PC-9 (cell line): Measurements from ENCODE around the gene SLC22A15. TPM values are rescaled to one million over a fixed set of nuclear protein-coding genes. Genes with fewer than 3 reads are reported as not detected.

ENCODE experiments used
- BruUV-seq: library from RNA; stranded (reverse); fragments of 400-500 nt; replicated peaks from 2 replicates; lab custom pipeline; 2021; lab: Mats Ljungman, UMichigan
- CTCF ChIA-PET: fragments of 300-600 bp; sonication (Branson Sonifier 250); formaldehyde crosslinking; loops from one replicate; lab custom pipeline; 2022; ENCODE audit warnings: antibody characterized with exemption; lab: Charles Lee
- POLR2A ChIA-PET: fragments of 300-600 bp; sonication (Branson Sonifier 250); formaldehyde crosslinking; loops from one replicate; lab custom pipeline; 2022; ENCODE audit warnings: antibody characterized with exemption; ENCODE audit not compliant: unreplicated experiment; lab: Charles Lee
- DNase-seq, 2 experiments: peaks; one replicate each; pipeline versions ENCODE4 v3.0.0 to v3.0.0-alpha.2; 2015 to 2022; ENCODE audit warnings: mixed read lengths in 1 of 2
- H2AFZ ChIP-seq: fragments of 200-600 bp; sonication (generic); 2 replicates; pipeline ENCODE4 v1.8.1; 2017; ENCODE audit warnings: antibody characterized with exemption
- H3F3A ChIP-seq: fragments of 200-600 bp; sonication (generic); 2 replicates; pipeline ENCODE4 v1.8.1; 2017; ENCODE audit warnings: antibody characterized with exemption, mild to moderate bottlenecking, low read depth; ENCODE audit not compliant: insufficient read depth
- H3K27ac ChIP-seq: fragments of 200-600 bp; sonication (generic); 2 replicates; pipeline ENCODE4 v1.6.1; 2016; ENCODE audit warnings: mixed run types
- H3K27me3 ChIP-seq: fragments of 200-600 bp; sonication (generic); 2 replicates; pipeline ENCODE4 v1.6.1; 2016; ENCODE audit warnings: low read depth, mixed run types; ENCODE audit not compliant: insufficient read depth
- H3K36me3 ChIP-seq: fragments of 200-600 bp; sonication (generic); 2 replicates; pipeline ENCODE4 v1.6.1; 2016; ENCODE audit warnings: low read depth, mixed run types
- H3K4me1 ChIP-seq: fragments of 200-600 bp; sonication (generic); replicated peaks from 2 replicates; pipeline ENCODE4 v1.6.1; 2016; ENCODE audit warnings: mixed run types; ENCODE audit not compliant: insufficient read depth
- H3K4me2 ChIP-seq: fragments of 200-600 bp; sonication (generic); 2 replicates; pipeline ENCODE4 v1.6.1; 2017; ENCODE audit warnings: mixed run types
- H3K4me3 ChIP-seq: fragments of 200-600 bp; sonication (generic); 2 replicates; pipeline ENCODE4 v1.6.1; 2016; ENCODE audit warnings: mixed run types
- H3K79me2 ChIP-seq: fragments of 200-600 bp; sonication (generic); 2 replicates; pipeline ENCODE4 v1.6.1; 2017; ENCODE audit warnings: low read depth, mixed run types
- H3K9me2 ChIP-seq: fragments of 200-600 bp; sonication (generic); 2 replicates; pipeline ENCODE4 v1.8.1; 2017; ENCODE audit warnings: mild to moderate bottlenecking; ENCODE audit not compliant: insufficient read depth
- H3K9me3 ChIP-seq: fragments of 200-600 bp; sonication (generic); 2 replicates; pipeline ENCODE4 v1.8.1; 2016; ENCODE audit warnings: low read depth; ENCODE audit not compliant: insufficient read depth
- H4K20me1 ChIP-seq: fragments of 200-600 bp; sonication (generic); 2 replicates; pipeline ENCODE4 v1.8.1; 2017; ENCODE audit not compliant: insufficient read depth
- EZH2 ChIP-seq: fragments of 200-600 bp; sonication (generic); IDR thresholded peaks from 2 replicates; pipeline ENCODE4 v1.8.0; 2017; ENCODE audit warnings: antibody characterized with exemption, low read depth
- intact Hi-C: fragments of 100-400 bp; cut with micrococcal nuclease; formaldehyde crosslinking; loops from one replicate; pipeline ENCODE4 v1.10.0; 2022; ENCODE audit not compliant: unreplicated experiment
- total RNA-seq: library from RNA; stranded (reverse); gene quantifications from 2 replicates; pipeline ENCODE4 v1.2.3, GENCODE V29; 2021
- TF ChIP-seq, protein P1 (sequence below): fragments of 200-600 bp; sonication (generic); conservative IDR thresholded peaks from 2 replicates; pipeline ENCODE4 v1.6.1; 2017; ENCODE audit warnings: mixed run types, antibody characterized with exemption, mild to moderate bottlenecking, moderate library complexity

SLC22A15 gene
- total RNA-seq, 1 experiment from 2014 or later = 1.8 TPM

DNA sequence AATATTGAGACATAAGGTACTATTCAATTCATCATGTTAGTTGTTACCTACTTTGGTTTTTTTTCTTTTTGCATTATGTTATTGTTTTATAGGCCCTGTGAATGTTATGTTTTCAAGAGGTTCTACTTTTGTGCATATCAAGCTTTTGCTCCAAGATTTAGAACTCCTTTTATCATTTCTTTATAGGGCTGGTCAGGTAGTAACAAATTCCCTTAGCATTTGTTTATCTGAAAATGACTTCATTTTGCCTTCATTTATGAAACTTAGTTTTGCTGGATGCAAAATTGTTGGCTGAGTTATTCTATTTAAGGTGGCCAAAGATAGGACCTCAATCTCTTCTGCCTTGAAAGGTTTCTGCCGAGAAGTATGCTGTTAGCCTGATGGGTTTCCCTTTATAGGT, 113.6 kb downstream of the SLC22A15 start:
- no peaks in the 10 kb centered on the region for H3K27me3 ChIP-seq
- no TSS peak for BruUV-seq

DNA sequence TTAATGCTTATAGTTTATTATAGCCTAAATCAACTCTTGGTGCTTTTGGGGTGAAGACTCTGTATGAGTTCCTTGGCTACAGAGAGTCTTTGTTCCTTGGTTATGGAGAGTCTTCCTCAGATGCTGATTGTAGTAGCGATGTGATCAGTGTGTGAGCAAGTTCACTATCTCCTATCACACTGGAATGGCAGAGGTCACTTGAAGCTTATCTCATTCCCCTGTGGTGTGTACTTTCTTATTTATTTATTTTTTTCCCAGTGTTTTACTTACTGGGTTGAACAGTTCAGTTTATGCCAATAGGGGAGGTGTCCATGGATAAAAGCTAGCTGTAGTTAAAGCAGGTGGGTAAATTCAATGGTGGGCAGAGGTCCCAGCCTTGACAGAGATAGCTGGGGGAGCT, 114.8 kb downstream of the SLC22A15 start:
- ChIA-PET CTCF (no interaction called here), POLR2A (interaction anchor here (0.7 kb wide), 1 partner anchor 20 kb away, joined by 4 read pairs; no protein-coding TSS in a partner anchor)
- Histone ChIP-seq H3K79me2 (no peaks in the 10 kb centered on the region), H2AFZ (no peak overlapping the region), H3K4me2 (no peak overlapping the region), H4K20me1 (no peaks in the 10 kb centered on the region), H3K9me3 (peaks cover 15% of the 10 kb centered on the region), H3K9me2 (no peaks in the 10 kb centered on the region), H3K4me1 (peaks cover 28% of the 10 kb centered on the region), H3K27me3 (no peaks in the 10 kb centered on the region), H3K4me3 (no peak overlapping the region), H3K36me3 (no peaks in the 10 kb centered on the region), H3K27ac (no peak overlapping the region), H3F3A (peaks cover 15% of the 10 kb centered on the region)
- TF ChIP-seq, protein P1, sequence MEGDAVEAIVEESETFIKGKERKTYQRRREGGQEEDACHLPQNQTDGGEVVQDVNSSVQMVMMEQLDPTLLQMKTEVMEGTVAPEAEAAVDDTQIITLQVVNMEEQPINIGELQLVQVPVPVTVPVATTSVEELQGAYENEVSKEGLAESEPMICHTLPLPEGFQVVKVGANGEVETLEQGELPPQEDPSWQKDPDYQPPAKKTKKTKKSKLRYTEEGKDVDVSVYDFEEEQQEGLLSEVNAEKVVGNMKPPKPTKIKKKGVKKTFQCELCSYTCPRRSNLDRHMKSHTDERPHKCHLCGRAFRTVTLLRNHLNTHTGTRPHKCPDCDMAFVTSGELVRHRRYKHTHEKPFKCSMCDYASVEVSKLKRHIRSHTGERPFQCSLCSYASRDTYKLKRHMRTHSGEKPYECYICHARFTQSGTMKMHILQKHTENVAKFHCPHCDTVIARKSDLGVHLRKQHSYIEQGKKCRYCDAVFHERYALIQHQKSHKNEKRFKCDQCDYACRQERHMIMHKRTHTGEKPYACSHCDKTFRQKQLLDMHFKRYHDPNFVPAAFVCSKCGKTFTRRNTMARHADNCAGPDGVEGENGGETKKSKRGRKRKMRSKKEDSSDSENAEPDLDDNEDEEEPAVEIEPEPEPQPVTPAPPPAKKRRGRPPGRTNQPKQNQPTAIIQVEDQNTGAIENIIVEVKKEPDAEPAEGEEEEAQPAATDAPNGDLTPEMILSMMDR = no peak
- TF ChIP-seq EZH2 = no peak
- intact Hi-C loops = no loop called here
- BruUV-seq = no TSS peak
- no peak for DNase-seq

More for the DNA sequence above, 113.6 kb downstream of the SLC22A15 start:
- CTCF ChIA-PET = no interaction called here
- Histone ChIP-seq H4K20me1 (no peaks in the 10 kb centered on the region), H3K27ac (no peak overlapping the region), H3K4me3 (no peak overlapping the region), H3K4me2 (no peak overlapping the region), H3K4me1 (peaks cover 28% of the 10 kb centered on the region), H3K36me3 (no peaks in the 10 kb centered on the region), H3K9me2 (no peaks in the 10 kb centered on the region), H2AFZ (no peak overlapping the region), H3K9me3 (peaks cover 14% of the 10 kb centered on the region), H3F3A (peaks cover 15% of the 10 kb centered on the region; the same call in 1 of the 2 replicates), H3K79me2 (no peaks in the 10 kb centered on the region)
- DNase-seq = no peak
- POLR2A ChIA-PET = no interaction called here
- TF ChIP-seq, protein P1 = no peak
- no peak for TF ChIP-seq EZH2
- intact Hi-C loops = no loop called here

DNA sequence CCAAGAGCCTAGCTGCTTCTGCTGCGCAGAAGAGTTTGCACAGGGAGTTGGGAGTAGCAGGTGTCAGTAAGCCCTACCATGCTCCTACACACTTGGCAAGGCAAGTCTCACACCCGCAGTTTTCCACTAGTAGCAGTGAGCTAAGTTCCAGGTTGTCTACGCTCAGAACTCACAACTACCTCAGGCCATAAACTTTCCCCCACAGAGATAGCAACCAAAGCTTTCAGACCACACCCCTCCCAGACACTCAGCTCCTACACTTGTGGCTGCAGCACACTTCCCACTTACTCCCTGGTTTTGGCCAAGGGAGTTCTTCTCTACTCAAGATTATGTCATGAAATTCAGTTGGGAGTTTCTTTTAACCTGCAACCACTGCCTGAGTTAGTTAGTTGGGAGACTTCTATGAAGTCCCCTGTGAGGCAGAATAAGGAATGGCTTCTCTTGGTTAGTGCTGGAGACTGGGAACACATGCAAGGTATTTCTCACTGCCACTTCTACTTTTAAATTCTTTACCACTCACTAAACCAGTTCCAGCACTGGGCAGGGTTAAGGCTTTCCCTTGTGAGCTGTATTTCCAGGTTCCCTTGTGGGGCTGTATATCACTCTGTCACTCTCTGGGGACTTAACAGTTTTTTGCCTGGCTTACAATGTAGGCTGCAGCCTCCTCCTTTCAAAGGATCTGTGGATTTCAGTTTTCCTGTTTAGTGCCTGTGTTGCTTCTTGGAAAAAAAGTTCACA, 116.6 kb downstream of the SLC22A15 start:
- Histone ChIP-seq H3F3A (peaks cover 15% of the 10 kb centered on the region), H4K20me1 (no peaks in the 10 kb centered on the region), H3K4me3 (peak overlapping the region; percentile 15; the same call in 1 of the 2 replicates), H3K36me3 (no peaks in the 10 kb centered on the region), H3K4me1 (peaks cover 28% of the 10 kb centered on the region), H2AFZ (peak overlapping the region; percentile 6; the same call in 1 of the 2 replicates), H3K79me2 (no peaks in the 10 kb centered on the region), H3K9me3 (peaks cover 17% of the 10 kb centered on the region), H3K27ac (peak overlapping the region; percentile 45), H3K4me2 (peak overlapping the region; percentile 69), H3K9me2 (no peaks in the 10 kb centered on the region), H3K27me3 (no peaks in the 10 kb centered on the region)
- POLR2A ChIA-PET = interaction anchor here (0.5 to 0.7 kb wide), 2 partner anchors 10 to 44 kb away, joined by 4 to 5 read pairs; no protein-coding TSS in a partner anchor
- BruUV-seq = no TSS peak
- DNase-seq = peak; percentile 11 to 76
- intact Hi-C loops = no loop called here
- TF ChIP-seq, protein P1 = no peak
- no peak for TF ChIP-seq EZH2
- CTCF ChIA-PET = no interaction called here
